ENCODE data around the gene PCAT6. TPM values are rescaled to one million over a fixed set of nuclear protein-coding genes. Genes with fewer than 3 reads are reported as not detected.
A peak's percentile ranks its signal among the peaks of the same experiment; 100 is the strongest.

Gene PCAT6

DNA sequence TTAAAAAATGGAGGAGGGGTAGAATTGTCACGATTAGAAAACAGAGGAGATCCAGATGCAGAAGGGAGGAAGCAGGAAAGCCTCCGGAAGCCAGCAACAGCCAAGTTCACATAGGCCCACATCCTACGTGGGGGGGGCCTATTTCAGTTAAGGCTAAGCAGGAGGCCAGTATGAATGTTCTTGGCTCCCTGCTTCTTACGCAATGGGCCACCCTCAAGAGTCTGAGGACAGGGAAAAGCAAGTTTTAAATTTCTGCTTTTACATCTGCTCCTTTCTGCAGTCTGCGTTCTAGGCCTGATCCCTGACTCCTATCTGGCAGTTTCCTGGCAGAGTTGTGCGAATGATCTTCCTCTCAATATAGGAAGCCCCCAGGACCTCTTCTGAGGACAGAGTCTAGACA, 47.6 kb downstream of the PCAT6 start:
- no peak overlapping the region for H4K91ac ChIP-seq (ENCODE audit: low read depth, low read length, poor library complexity)
- H2BK15ac ChIP-seq (ENCODE audit: low read length): no peak overlapping the region
- H3K23ac ChIP-seq (ENCODE audit: low read depth, low read length, poor library complexity): no peak overlapping the region
- H2BK12ac ChIP-seq (ENCODE audit: low read length): no peak overlapping the region
- no peak overlapping the region for H2AK5ac ChIP-seq (ENCODE audit: low read depth, low read length)
- no peak overlapping the region for H4K8ac ChIP-seq (ENCODE audit: low read depth, low read length)
- peaks cover 36 to 44% of the 10 kb centered on the region in 2 donors for H3K36me3 ChIP-seq (replicated peaks in 1 of 2; ENCODE audit: control insufficient read depth in 2 of 2, insufficient read depth in 2 of 2, low read length in 2 of 2)
- H3K14ac ChIP-seq (ENCODE audit: low read length): no peak overlapping the region
- H2BK120ac ChIP-seq (ENCODE audit: low read depth, low read length): no peak overlapping the region
- peaks cover 0 to 5% of the 10 kb centered on the region in 2 donors for H3K4me1 ChIP-seq (ENCODE audit: control insufficient read depth in 2 of 2, insufficient read depth in 1 of 2, low read depth in 1 of 2, low read length in 2 of 2)
- no peak overlapping the region for H3K18ac ChIP-seq (ENCODE audit: low read length)
- no peak overlapping the region for H3K4me3 ChIP-seq (ENCODE audit: low read length in 2 of 2)
- no peak overlapping the region for H3K9ac ChIP-seq (ENCODE audit: low read depth, low read length, poor library complexity)
- no peak overlapping the region for H3K27ac ChIP-seq (replicated peaks; ENCODE audit: low read length)
- H2BK5ac ChIP-seq (ENCODE audit: low read length): no peak overlapping the region
- no CpG with 5 or more reads among the region's 6 CpGs for WGBS, 2 donors (ENCODE audit: extremely low coverage in 2 of 2, insufficient read length in 2 of 2, insufficient replicate concordance in 1 of 2)
- no peaks in the 10 kb centered on the region for H3K27me3 ChIP-seq (ENCODE audit: control insufficient read depth in 3 of 3, insufficient read depth in 3 of 3, low read depth in 1 of 3, low read length in 3 of 3)
- H3K79me1 ChIP-seq (ENCODE audit: low read depth, low read length): peaks cover 11% of the 10 kb centered on the region
- no peak overlapping the region for H2AFZ ChIP-seq (ENCODE audit: low read length)
- no peak for DNase-seq (ENCODE audit: low spot score)
- no peaks in the 10 kb centered on the region for H3K9me3 ChIP-seq (replicated peaks in 1 of 2; ENCODE audit: control insufficient read depth in 2 of 2, insufficient read depth in 1 of 2, low read depth in 1 of 2, low read length in 2 of 2)
- H3K4me2 ChIP-seq (ENCODE audit: insufficient read depth, low read length, poor library complexity, severe bottlenecking): no peak overlapping the region
- H3K4ac ChIP-seq (ENCODE audit: low read length): no peak overlapping the region

DNA sequence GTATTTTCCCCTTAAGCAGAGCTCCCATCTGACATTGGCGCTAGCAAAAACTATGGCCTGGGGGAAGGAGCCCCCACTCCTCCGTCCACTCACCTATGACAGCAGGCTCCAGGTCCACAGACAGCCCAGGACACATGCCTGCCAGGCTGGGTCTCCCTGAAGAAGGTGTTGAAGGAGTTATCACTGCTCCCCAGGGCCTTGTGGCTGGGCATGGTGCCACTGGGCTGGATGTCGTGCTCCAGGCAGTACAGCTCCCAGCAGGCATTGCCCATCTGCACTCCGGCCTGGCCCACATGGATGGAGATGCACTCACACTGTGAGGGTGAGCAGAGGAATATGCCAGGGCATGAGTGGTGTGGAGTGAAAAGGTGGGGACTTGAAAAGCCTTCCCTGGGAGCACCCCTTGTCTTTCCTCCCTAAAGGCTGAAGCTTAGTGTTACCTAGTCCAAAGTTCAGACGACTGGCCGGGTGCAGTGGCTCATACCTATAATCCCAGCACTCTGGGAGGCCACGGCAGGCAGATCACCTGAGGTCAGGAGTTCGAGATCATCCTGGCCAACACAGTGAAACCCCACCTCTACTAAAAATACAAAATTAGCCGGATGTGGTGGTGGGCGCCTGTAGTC, 48.1 kb downstream of the PCAT6 start:
- H3K4ac ChIP-seq (ENCODE audit: low read length): no peak overlapping the region
- H4K8ac ChIP-seq (ENCODE audit: low read depth, low read length): no peak overlapping the region
- no CpG with 5 or more reads among the region's 10 CpGs for WGBS, 2 donors (ENCODE audit: extremely low coverage in 2 of 2, insufficient read length in 2 of 2, insufficient replicate concordance in 1 of 2)
- no peak overlapping the region for H2BK120ac ChIP-seq (ENCODE audit: low read depth, low read length)
- no peak for DNase-seq (ENCODE audit: low spot score)
- H3K9ac ChIP-seq (ENCODE audit: low read depth, low read length, poor library complexity): peak overlapping the region; percentile 53
- H2BK5ac ChIP-seq (ENCODE audit: low read length): no peak overlapping the region
- H3K23ac ChIP-seq (ENCODE audit: low read depth, low read length, poor library complexity): no peak overlapping the region
- H2AFZ ChIP-seq (ENCODE audit: low read length): no peak overlapping the region
- no peak overlapping the region for H3K4me3 ChIP-seq (ENCODE audit: low read length in 2 of 2)
- no peak overlapping the region for H3K14ac ChIP-seq (ENCODE audit: low read length)
- H2BK15ac ChIP-seq (ENCODE audit: low read length): no peak overlapping the region
- H3K27me3 ChIP-seq (ENCODE audit: control insufficient read depth in 3 of 3, insufficient read depth in 3 of 3, low read depth in 1 of 3, low read length in 3 of 3): no peaks in the 10 kb centered on the region
- H3K4me1 ChIP-seq (ENCODE audit: control insufficient read depth in 2 of 2, insufficient read depth in 1 of 2, low read depth in 1 of 2, low read length in 2 of 2): peaks cover 0 to 5% of the 10 kb centered on the region in 2 donors
- H3K27ac ChIP-seq (replicated peaks; ENCODE audit: low read length): no peak overlapping the region
- H3K9me3 ChIP-seq (replicated peaks in 1 of 2; ENCODE audit: control insufficient read depth in 2 of 2, insufficient read depth in 1 of 2, low read depth in 1 of 2, low read length in 2 of 2): no peaks in the 10 kb centered on the region
- no peak overlapping the region for H3K4me2 ChIP-seq (ENCODE audit: insufficient read depth, low read length, poor library complexity, severe bottlenecking)
- peaks cover 11% of the 10 kb centered on the region for H3K79me1 ChIP-seq (ENCODE audit: low read depth, low read length)
- H3K18ac ChIP-seq (ENCODE audit: low read length): no peak overlapping the region
- H2BK12ac ChIP-seq (ENCODE audit: low read length): no peak overlapping the region
- peaks cover 36 to 44% of the 10 kb centered on the region in 2 donors for H3K36me3 ChIP-seq (replicated peaks in 1 of 2; ENCODE audit: control insufficient read depth in 2 of 2, insufficient read depth in 2 of 2, low read length in 2 of 2)
- no peak overlapping the region for H2AK5ac ChIP-seq (ENCODE audit: low read depth, low read length)
- no peak overlapping the region for H4K91ac ChIP-seq (ENCODE audit: low read depth, low read length, poor library complexity)

DNA sequence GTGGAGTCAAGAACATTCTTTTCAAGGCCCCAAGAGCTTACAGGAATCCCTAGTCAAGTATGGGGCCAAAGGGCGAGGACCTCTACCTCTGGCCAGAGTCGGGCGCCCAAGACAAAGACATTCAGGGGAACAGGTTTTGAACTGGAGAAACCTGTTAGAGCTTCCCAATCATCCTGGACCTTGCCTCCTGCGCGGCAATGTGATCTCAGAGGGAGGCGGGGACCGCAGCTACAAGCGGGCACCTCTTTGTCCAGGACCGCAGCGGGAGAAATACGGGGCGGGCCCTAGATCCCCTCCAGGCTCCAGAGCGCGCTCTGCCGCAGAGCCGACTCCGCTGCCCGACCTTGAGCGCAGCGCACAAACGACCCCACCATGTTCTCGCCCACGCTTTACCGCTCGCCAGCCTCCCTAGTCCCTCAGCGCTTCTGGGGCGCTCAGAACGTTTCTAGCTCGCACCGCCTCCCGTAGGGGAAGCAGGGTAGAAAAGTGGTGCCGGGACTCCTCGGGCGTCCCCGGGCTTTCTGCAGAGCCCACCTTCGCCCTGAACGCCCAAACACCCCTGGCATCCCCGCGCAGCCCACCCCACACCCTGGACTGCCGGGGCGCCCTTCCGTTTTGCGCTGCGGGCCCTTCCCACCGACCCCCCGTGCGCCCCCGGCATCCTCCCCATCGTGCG, 50.1 kb downstream of the PCAT6 start:
- WGBS, 2 donors (ENCODE audit: extremely low coverage in 2 of 2, insufficient read length in 2 of 2, insufficient replicate concordance in 1 of 2): no CpG with 5 or more reads among the region's 50 CpGs
- Histone ChIP-seq H4K8ac (ENCODE audit: low read depth, low read length) (no peak overlapping the region), H2BK5ac (ENCODE audit: low read length) (peak overlapping the region; percentile 72), H3K9ac (ENCODE audit: low read depth, low read length, poor library complexity) (peak overlapping the region; percentile 98), H3K4ac (ENCODE audit: low read length) (peak overlapping the region; percentile 39), H2AK5ac (ENCODE audit: low read depth, low read length) (peak overlapping the region; percentile 51), H2AFZ (ENCODE audit: low read length) (peak overlapping the region; percentile 87), H3K4me3 (ENCODE audit: low read length in 2 of 2) (peak overlapping the region; percentile 72 to 93), H3K9me3 (replicated peaks in 1 of 2; ENCODE audit: control insufficient read depth in 2 of 2, insufficient read depth in 1 of 2, low read depth in 1 of 2, low read length in 2 of 2) (no peaks in the 10 kb centered on the region), H2BK12ac (ENCODE audit: low read length) (no peak overlapping the region), H2BK120ac (ENCODE audit: low read depth, low read length) (no peak overlapping the region), H2BK15ac (ENCODE audit: low read length) (no peak overlapping the region), H3K4me2 (ENCODE audit: insufficient read depth, low read length, poor library complexity, severe bottlenecking) (peak overlapping the region; percentile 61), H3K79me1 (ENCODE audit: low read depth, low read length) (peaks cover 10% of the 10 kb centered on the region), H3K36me3 (replicated peaks in 1 of 2; ENCODE audit: control insufficient read depth in 2 of 2, insufficient read depth in 2 of 2, low read length in 2 of 2) (peaks cover 23 to 31% of the 10 kb centered on the region in 2 donors), H3K14ac (ENCODE audit: low read length) (peak overlapping the region; percentile 87), H3K4me1 (ENCODE audit: control insufficient read depth in 2 of 2, insufficient read depth in 1 of 2, low read depth in 1 of 2, low read length in 2 of 2) (peaks cover 0 to 3% of the 10 kb centered on the region in 2 donors), H3K18ac (ENCODE audit: low read length) (peak overlapping the region; percentile 97), H4K91ac (ENCODE audit: low read depth, low read length, poor library complexity) (peak overlapping the region; percentile 7), H3K27me3 (ENCODE audit: control insufficient read depth in 3 of 3, insufficient read depth in 3 of 3, low read depth in 1 of 3, low read length in 3 of 3) (no peaks in the 10 kb centered on the region), H3K23ac (ENCODE audit: low read depth, low read length, poor library complexity) (peak overlapping the region; percentile 69), H3K27ac (replicated peaks; ENCODE audit: low read length) (peak overlapping the region; percentile 91)
- peak; percentile 73 for DNase-seq (ENCODE audit: low spot score)

Small RNAs within 50 kb of the gene (small RNA-seq; reads per million reads assigned to genes)
- not detected for gene AC098934.3 (ENCODE audit: insufficient read depth)

All from neuronal stem cell (in vitro differentiated cells).